GM21717 (cell line): ENCODE results near the gene IRAK1.
A peak's percentile ranks its signal among the peaks of the same experiment; 100 is the strongest.
"Not testable (repeated sequence)": the region's sequence is repeated elsewhere in the genome, so short reads cannot be mapped to it uniquely, and the experiment has no call there.

Experiments
- ATAC-seq: cut with Tn5 transposase; IDR thresholded peaks from one replicate; pipeline ENCODE4 v1.9.1; 2021; ENCODE audit warnings: mild to moderate bottlenecking, moderate library complexity; ENCODE audit not compliant: unreplicated experiment

Gene IRAK1

DNA sequence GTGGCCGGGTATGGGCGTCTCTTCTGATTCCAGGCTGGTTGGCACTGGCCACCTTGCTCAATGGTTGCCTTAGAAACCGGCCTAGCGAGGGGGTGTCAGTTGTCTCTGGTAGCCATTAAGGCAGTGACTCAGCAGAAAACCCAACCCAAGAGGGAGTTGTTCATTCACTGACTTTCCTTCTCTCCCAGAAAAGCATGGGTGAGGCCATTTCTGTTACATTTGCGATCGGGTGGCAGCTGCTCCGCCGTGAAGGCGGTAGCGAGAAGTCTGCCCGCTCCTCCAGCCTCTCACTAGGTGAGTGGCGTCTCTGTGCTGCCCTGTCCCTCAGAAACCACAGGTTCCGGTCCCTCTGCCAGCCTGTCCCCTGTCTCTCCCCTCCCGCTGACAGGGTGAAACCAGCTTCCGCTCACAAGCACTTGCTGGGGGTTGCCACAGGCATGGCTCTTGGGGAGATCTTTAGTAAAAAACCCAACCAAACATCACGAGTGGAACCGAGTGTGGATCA, 17.4 kb downstream of the IRAK1 start:
- ATAC-seq: no peak

DNA sequence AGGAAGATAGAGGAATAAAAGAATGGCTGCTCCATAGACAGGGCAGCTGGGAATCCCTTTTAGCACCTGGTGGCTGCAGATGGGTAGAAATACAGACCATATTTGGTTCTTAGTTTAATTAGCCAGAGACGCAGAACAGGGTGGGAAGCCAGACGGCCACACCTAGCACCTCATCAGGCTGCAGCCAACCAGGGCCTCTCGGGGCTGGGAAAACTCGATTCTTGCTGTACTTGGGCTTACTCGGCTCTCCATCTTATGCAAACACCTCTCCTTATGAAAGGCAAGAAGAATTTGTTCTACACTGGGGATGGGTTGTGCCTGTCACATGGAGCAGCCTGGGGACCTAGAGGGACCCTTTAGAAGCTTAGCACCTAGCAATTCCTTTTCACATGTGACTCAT, 19.7 kb downstream of the IRAK1 start:
- no peak for ATAC-seq

DNA sequence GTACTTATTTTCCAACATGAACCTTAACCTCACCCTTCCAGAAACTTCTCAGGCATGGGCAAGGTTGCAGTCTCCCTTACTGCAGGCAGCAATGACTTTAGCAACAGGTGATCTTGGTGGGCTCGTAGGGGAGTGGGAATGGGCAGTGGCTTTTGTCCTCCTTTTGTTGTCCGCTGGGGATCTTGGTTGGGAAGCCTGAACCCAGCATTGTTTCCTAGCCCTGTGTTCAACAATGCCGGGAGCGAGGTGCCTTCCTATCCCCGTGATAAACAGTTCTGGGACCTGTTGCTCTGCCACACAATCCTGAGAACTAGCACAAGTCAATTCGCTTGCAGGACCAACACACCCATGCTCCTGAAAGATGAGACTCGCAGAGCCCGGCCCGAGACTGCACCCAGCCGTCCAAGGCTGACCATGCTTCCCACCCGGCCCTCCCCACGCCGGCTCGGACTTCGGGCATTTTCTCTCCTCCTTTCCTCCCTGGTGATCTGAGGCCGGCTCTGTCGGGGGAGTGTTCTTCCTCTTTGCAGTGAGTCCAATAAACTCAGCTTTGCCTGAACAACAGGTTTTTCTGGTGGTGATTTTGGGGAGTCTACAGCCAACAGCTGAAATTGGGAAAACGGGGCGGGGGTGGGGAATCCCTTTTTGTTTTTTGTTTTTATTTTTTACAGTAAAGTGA, 20.2 kb downstream of the IRAK1 start:
- ATAC-seq: no peak

DNA sequence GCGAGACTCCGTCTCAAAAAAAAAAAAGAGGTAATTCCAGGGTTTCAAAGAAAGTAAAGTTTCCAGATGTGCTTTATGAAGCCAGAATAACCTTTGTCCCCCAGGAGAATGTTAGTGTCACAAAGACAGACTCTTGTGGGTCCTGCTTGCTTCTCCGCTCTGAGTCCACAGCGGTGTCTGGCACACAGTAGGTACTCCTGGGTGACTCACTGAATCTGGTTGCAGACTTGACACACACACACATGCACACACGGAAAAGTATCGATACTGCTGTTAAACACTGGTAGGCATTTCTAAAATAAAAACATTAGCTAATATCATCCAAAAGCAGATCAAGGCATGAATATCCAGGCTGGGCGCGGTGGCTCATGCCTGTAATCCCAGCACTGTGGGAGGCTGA, 24.2 kb downstream of the IRAK1 start:
- no peak for ATAC-seq

DNA sequence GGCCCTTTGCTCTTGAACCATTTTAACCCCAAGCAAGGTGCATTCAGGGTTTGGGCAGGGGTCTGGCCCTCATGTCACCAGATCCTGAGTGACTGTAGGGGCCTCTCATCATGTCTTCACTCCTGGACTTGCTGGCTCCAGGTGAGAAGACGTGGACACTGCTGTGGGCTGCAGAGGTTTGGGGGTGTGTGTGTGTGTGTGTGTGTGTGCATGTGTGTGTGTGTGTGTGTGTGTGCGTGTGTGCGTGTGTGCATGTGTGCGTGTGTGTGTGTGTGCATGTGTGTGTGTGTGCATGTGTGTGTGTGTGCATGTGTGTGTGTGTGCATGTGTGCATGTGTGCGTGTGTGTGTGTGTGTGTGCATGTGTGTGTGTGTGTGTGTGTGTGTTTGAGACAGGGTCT, 25.3 kb downstream of the IRAK1 start:
- ATAC-seq: not testable (repeated sequence)

DNA sequence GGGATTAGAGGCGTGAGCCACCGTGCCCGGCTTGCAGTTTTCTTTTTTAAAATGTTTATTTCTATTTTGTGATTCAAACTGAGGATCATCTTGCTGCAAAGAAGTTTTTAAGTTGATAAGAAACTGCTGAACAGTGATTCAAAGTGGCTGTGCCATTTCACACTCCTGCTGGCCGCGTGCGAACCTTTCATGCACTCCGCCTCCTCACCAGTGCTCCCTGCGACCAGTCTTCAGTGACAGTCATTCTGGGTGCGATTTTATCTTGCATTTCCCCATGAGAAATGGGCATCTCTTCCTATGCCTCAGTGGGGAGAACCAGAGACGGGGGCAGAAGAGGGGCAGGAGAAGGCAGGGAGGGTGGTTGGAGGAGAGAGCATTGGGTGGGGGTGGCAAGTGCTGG, 25.7 kb downstream of the IRAK1 start:
- no peak for ATAC-seq

DNA sequence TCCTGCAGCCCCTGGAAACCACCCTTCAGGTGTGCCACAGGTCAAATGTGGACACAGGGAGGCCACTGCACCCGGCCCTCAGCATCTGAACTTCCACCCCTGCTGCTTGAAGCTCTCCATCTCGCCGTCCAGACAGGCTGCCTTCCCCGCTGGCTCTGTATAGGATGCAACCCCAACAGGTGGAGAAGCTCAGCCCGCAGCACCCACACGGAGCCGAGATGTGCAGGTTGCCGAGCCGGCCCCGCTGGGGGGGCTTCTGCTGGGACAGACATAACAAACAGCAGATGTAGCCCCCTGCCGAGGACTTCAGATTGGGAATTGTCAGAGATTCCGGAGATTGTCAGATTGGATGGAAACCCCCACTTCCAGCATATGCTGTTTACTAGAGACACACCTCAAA, 26.6 kb downstream of the IRAK1 start:
- ATAC-seq: no peak

DNA sequence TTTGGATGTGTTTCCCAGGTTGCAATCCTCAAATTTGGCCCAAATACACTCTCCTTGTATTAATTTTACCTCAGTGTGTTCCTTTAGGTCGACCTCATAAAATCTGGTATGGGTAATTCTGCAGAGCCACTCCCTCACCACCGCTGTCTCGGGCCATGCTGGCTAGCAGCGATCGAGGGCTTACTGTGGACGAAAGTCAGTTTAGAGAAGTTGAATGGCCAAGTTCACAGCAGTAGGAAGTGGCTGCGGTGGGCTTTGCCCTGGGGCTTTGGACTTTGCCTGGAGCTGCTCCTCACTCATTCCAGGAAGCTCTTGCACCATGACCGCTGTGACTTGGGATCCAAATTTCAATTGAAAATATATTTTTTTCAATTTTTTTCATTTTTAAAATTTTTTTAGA, 27.5 kb downstream of the IRAK1 start:
- no peak for ATAC-seq

DNA sequence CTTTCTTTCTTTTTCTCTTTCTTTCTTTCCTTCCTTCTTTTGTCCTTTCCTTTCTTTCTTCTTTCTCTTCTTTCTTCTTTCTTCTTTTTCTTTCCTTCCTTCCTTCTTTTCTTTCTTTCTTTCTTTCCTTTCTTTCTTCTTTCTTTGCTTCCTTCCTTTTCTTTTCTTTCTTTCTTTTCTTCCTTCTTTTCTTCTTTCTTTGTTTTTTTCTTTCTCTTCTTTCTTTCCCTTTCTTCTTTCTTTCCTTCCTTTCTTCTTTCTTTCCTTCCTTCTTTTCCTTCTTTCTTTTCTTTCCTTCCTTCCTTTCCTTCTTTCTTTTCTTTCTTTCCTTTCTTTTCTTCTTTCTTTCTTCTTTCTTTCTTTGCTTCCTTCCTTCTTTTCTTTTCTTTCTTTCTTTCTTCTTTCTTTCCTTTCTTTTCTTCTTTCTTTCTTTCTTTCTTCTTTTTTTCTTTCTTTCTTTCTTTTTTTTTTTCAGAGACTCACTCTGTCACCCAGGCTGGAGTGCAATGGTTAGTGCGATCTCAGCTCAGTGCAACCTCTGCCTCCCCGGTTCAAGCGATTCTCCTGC, 28.6 kb downstream of the IRAK1 start:
- no peak for ATAC-seq

DNA sequence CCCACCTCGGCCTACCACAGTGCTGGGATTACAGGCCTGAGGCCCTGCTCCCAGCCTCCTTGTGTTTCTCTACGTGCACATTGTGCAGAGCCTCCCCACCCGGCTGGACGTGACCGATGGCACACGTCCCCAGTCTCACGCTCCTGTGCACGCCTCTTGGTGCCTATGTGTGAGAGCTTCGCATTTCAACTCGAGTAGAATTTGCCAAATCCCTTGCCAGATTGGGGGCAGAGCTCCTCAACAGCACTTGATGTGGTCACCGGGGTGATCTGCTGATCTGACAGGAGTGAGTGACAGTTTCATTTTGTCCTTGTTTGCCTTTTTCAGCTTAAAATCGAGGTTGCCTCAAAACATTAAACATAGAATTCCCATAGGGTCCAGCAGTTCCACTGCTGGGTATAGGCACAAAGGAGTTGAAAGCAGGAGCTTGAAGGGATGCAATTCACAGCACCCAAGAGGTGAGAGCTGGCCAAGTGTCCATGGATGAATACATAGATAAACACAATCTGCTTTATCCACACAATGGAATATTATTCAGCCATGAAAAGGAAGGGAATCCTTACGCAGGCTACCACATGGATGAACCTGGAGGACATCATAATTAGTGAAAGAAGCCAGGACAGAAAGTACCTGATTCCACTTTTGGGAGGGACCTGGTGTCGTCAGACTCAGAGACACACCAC, 29.6 kb downstream of the IRAK1 start:
- ATAC-seq: no peak

DNA sequence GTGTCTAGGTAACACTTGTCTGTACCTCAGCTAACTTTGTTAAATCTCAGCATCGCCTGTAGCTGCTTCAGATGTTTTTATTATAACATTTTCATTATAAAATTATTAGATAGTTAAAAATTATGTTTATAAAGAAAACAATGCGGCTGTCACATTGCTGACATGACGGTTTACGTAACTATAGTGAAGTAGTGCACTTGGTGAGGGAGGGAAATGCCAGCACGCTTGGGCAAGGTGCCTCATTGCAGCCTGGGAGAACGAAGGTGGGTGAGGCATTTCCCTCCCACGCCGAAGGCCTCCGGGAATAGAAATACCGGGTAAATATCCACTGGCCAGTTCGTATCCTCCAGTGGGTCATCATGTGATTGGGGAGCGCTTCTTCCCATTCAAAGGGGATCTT, 31.2 kb downstream of the IRAK1 start:
- no peak for ATAC-seq

DNA sequence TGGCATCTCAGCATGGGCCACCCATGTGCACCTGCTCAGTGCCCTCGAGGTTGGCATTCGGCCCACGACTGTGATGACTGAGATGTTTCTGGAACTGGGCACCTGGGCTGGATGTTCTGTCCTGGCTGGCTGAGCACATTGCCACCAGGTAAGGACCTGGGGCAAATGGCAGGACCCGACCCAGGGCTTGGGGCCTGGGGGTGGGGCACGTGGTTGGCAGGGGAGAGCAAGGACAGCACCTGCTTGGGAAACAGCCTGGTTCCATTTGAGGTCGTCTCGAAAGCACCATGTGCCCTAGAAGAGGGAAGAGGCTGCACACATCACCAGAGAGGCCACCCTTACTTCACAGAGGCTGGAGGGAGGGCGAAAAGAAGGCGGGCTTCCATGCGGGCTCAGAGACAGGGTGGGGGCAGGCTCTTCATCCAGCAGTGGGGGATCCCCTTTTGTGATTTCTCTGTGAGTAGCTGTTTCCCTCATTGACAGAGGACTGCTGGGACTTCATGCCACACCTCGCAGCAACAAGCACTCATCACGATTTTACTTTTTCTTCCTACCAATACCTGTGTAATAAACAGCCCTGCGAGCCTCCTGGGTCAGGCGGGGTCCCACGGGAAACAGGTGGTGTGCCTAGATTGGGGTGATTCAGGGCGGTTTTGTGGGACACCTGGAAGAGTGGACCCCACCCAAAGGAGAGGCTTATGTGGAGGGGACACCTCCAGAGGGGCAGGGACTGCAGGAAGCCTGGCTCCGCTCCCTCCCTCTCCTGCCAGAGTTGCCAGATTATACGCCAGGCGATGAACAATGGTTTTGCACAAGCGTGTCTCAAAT, 35.1 kb downstream of the IRAK1 start:
- ATAC-seq: no peak

DNA sequence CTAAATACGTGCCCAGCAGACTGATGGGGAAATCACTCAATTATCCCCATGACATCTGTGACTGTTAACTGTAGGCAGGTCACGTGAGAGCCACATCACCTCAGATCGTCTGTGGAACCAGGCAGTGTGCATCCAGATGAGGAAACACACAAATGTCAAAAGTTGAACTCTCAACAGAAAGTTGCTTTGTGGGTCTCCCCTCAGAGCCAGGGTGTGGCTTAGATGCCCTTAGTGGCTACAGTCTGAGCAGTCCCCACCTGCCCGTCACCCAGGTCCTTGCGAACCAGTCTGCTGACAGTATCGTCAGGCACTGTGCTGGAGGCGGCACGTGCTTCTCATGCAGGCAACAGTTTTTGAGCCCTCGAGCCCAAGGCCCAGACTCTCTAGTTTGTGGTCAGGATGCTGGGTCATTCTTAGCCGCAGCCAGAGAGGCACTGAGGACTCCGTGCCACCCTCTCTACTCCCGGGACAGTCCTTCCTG, 36.3 kb downstream of the IRAK1 start:
- ATAC-seq: no peak

DNA sequence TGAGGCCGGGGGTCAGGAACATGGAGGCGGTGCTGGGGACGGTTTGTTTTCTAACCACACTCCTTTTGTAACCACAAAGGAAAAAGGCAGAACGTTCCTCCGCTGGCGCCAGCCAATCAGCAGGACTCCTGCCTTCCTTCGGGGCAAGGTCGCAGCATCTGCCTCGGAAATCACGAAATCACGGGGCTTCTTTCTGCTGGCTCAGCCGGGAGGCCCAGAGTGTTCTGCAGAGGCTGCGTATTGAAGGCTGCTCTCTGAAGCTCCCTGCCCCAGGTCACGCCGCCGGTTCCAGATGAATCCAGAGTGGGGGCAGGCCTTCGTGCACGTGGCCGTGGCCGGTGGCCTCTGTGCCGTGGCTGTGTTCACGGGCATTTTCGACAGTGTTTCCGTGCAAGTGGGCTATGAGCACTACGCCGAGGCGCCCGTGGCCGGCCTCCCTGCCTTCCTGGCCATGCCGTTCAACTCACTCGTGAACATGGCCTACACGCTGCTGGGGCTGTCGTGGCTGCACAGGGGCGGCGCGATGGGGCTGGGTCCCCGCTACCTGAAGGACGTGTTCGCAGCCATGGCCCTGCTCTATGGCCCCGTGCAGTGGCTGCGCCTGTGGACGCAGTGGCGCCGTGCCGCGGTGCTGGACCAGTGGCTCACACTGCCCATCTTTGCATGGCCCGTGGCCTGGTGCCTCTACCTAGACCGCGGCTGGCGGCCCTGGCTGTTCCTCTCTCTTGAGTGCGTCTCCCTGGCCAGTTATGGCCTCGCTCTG, 37.8 kb downstream of the IRAK1 start:
- ATAC-seq: no peak

DNA sequence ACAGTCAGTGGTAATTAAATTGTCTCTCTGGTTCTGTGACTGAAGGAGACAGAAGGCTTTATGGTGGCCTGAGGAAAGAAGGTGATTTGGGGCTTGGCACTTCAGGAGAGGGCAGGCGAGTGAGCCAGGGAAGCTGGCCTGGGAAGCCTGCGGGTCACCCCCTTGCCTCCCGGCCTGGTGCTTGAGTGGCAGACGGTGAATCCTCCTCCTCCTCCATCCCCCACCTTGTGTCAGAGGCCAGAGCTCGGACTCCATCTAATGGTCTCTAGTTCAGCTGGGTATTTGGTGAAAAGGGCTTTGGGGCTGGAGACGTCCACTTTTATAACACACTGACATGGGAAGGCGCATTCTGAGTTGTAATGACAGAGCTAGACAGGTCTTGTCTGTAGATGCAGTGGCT, 38.5 kb downstream of the IRAK1 start:
- ATAC-seq: no peak

DNA sequence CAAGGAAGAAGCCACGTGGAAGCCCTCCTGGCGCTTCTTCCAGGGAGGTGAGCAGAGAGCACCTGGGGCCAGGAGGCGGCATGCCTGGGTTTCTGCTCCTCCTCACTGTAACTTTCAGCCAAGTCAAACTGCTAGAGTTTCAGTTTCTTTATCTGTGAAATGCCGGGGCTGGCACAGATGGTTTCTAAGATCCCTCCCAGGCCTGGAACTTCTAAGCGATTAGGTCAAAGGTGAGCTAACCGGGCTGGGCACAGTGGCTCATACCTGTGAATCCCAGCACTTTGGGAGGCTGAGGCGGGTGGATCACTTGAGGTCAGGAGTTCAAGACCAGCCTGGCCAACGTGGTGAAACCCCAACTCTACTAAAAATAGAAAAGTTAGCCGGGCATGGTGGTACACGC, 39.3 kb downstream of the IRAK1 start:
- ATAC-seq: peak; percentile 52

DNA sequence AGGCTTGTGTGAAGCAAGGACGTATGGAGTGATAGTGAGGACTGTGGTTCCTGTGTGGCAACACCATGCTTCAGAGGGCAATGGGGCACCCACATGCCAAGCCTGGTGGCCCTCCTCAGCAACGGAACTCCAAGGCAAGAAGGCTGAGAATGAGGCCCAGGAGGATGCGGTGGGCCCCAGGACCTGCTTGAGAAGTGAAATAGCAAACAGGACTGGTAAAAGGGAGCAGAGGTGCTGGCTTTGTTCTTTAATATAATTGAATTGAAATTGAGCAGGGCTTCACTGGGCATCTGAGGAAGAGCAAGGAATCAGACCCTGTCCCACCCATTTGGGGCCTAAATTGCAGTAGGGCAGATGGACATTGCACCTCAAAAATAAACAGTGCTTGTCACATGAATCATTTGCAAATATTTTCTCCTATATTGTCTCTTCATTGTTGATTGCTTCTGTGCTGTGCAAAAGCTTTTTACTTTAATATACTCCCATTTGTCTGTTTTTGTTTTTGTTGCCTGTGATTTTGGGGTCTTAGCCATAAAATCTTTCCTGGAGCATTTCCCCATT, 44.9 kb downstream of the IRAK1 start:
- no peak for ATAC-seq

DNA sequence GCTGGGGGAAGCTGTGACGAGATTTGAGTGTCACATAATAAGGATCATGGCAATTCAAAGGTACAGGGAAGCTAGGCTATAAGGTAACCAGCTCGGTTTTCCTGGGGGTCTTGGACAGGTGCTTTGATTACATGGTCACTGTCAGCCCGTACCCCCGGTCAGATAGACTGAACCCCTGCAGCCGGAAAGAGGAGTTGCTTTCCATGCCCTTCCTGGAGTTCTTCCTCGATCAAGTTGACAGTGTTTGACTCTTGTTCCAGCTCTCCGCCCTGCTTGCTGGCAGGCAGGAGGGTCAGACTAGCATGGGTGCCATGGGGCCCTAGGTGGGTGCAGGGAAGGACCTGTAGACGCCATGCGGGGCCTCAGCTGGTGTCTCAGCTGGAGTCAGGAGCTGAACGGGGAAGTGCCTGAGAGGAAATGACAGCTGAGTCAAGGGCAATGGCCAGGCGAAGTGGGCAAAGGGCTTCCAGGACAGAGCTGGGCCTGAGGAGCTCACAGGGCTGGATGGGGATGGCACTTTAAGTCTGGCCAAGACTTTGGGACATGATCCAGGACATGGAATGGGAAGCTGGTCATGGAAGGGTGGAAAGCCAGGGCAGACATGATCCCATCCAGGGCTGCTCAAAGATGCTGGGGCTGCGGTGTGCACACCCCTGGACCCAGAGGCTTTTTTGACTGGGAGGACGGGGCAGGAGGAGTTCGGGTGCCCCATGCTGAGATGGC, 45.5 kb downstream of the IRAK1 start:
- ATAC-seq: no peak

DNA sequence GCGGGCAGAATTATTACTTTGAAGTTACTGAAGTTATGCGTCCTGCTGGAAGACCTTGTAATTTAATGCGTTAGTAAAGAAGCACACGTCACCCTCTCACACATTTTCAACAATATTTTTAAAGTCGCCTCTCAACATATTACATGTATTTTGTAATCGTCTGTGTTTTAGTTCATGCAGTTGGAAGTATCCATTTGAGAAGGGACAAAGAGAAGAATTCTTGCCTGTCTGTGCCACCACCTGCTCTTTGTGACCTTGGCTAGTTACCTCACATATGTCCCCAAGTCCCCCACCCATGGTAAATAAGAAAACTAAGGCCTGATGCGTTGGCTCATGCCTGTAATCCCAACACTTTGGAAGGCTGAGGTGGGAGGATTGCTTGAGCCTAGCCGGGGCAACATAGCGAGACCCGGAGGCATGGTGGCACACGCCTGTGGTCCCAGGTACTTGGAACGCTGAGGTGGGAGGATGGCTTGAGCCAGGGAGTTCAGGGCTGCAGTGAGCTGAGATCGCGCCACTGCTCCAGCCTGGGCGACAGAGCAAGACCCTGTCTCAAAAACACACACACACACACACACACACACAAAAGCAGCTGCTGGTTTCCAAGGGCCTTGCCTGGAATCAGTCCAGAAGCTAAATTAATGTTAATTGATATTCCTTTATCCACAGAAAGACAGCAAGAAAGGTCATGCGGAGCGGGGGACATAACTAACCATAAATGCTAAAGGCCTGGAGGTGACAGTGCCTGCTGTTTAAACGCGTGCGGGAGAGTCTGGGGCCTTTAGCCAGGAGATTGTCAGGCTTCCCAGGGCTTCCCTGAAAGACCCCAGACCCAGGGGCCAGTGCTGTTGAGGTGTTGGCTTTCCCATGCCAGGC, 46.3 kb downstream of the IRAK1 start:
- no peak for ATAC-seq
